ENCODE results near the gene NCOR1.
A peak's percentile ranks its signal among the peaks of the same experiment; 100 is the strongest.

NCOR1 gene

DNA sequence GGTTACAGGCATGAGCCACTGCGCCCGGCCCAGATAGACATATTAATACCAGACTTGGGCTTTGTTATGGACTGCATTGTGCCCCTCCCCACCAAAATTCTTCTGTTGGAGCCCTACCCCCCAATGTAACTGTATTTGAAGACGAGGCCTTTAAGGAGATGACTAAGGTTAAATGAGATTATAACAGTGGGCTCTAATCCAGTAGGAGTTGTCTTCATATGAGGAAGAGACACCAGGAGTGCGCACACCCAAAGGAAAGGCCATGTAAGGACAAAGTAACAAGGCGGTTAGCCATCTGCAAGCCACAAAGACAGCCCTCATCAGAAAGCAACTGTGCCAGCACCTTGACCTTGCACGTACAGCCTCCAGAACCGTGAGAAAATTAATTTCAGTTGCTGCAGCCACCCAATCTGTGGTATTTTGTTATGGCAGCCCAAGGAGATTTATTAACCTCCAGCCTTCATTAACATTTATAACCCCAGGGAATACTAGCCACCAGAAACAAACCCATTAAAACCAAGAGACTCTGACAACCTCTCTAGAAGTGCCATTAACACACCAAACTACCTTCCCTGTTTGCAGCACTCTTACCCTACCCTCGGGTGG lies 108.1 kb downstream of the NCOR1 start:
- no peak overlapping the region for H3K27ac ChIP-seq (ENCODE audit: low read depth, low read length)
- no peaks in the 10 kb centered on the region for H3K27me3 ChIP-seq (ENCODE audit: control insufficient read depth in 5 of 5, insufficient read depth in 4 of 5, low read length in 5 of 5)
- no peaks in the 10 kb centered on the region for H3K9me3 ChIP-seq (ENCODE audit: control insufficient read depth in 5 of 5, low read length in 5 of 5)
- H3K4me1 ChIP-seq (ENCODE audit: control insufficient read depth in 5 of 5, insufficient read depth in 5 of 5, low read length in 5 of 5), result peaks cover 0 to 6% (median 0%) of the 10 kb centered on the region in 5 donors
- H3K36me3 ChIP-seq (ENCODE audit: control insufficient read depth in 5 of 5, insufficient read depth in 5 of 5, low read length in 5 of 5), result peaks cover 16 to 28% (median 17%) of the 10 kb centered on the region in 5 donors
- H3K9ac ChIP-seq (ENCODE audit: low read length in 5 of 5), result no peak overlapping the region
- H3K4me3 ChIP-seq (ENCODE audit: low read depth in 1 of 5, low read length in 5 of 5), result no peak overlapping the region

DNA sequence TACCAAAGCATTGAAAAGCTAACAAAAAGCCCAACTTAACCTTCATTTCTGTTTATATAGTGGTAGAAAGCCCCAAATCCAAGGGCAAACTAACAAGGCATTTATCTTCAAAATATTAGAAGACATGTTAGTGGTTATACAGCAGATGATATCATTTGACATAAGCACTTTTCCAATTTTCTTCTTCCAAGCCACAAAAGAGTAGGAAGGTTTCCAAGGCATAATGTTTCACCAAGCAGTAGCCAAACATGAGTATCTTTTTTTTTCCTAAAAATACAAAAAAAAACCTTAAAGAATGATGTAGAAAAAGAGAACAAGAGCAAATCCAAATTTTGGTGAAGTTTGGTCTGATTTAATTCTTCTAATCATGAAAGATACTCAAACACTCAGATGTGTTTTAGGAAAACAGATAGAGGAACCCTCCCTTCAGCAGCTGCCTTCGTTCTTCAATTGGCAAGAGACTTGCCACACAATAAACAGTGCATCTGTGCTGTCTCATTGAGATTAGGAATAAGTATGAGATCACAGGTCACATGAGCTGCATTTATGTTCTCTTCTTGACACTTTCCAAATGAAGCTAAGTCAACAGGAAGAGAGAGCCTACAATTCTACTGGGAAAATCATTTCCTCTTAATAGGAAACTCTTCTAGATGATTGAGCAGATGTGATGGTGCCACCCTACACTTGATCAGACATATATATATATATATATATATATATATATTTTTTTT lies 109.0 kb downstream of the NCOR1 start:
- H3K9ac ChIP-seq (ENCODE audit: low read length in 5 of 5), result no peak overlapping the region
- H3K27me3 ChIP-seq (ENCODE audit: control insufficient read depth in 5 of 5, insufficient read depth in 4 of 5, low read length in 5 of 5), result no peaks in the 10 kb centered on the region
- no peaks in the 10 kb centered on the region for H3K9me3 ChIP-seq (ENCODE audit: control insufficient read depth in 5 of 5, low read length in 5 of 5)
- H3K4me3 ChIP-seq (ENCODE audit: low read depth in 1 of 5, low read length in 5 of 5), result no peak overlapping the region
- H3K4me1 ChIP-seq (ENCODE audit: control insufficient read depth in 5 of 5, insufficient read depth in 5 of 5, low read length in 5 of 5), result peaks cover 0 to 6% (median 0%) of the 10 kb centered on the region in 5 donors
- H3K27ac ChIP-seq (ENCODE audit: low read depth, low read length), result peak overlapping the region; percentile 17
- H3K36me3 ChIP-seq (ENCODE audit: control insufficient read depth in 5 of 5, insufficient read depth in 5 of 5, low read length in 5 of 5), result peaks cover 16 to 33% (median 21%) of the 10 kb centered on the region in 5 donors

DNA sequence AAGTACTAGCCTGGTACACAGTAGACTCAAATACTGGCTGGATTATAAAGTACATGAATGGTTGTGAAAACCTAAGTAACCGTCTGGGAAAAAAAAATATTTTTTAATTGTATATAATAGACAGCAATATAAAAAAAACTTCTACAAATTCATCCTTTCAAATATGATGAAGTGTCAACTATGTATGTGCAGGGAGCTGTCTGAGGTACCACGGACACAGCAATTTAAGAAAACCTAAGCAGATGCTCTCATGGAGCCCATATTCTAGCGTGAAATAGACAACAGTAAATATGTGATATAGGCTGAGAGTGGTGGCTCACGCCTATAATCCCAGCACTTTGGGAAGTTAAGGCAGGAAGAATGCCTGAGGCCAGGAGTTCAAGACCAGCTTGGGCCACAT lies 111.1 kb downstream of the NCOR1 start:
- Histone ChIP-seq H3K4me1 (ENCODE audit: control insufficient read depth in 5 of 5, insufficient read depth in 5 of 5, low read length in 5 of 5) (peaks cover 0 to 6% (median 0%) of the 10 kb centered on the region in 5 donors), H3K4me3 (ENCODE audit: low read depth in 1 of 5, low read length in 5 of 5) (no peak overlapping the region), H3K27ac (ENCODE audit: low read depth, low read length) (no peak overlapping the region), H3K9me3 (ENCODE audit: control insufficient read depth in 5 of 5, low read length in 5 of 5) (no peaks in the 10 kb centered on the region), H3K9ac (ENCODE audit: low read length in 5 of 5) (no peak overlapping the region), H3K36me3 (ENCODE audit: control insufficient read depth in 5 of 5, insufficient read depth in 5 of 5, low read length in 5 of 5) (peaks cover 16 to 43% (median 30%) of the 10 kb centered on the region in 5 donors), H3K27me3 (ENCODE audit: control insufficient read depth in 5 of 5, insufficient read depth in 4 of 5, low read length in 5 of 5) (no peaks in the 10 kb centered on the region)

DNA sequence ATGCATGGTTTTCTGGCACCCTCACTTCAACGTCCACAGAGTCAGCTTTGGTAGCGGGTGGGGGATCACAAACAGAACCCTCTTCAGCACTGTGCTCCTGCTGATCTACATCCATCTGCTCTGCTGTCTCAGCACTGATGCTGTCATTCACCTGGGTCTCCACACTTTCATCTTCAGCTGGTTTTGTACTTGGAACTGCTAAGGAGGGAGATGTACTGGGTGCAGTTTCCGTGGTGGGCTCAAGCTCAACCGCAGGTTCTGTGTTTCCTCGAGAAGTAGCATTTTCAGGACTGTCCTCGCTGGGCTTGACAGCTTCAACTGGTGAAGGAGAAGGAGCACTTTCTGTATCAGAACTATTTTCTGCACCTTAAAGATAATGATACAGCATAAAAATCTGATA lies 113.9 kb downstream of the NCOR1 start:
- Histone ChIP-seq H3K27me3 (ENCODE audit: control insufficient read depth in 5 of 5, insufficient read depth in 4 of 5, low read length in 5 of 5) (no peaks in the 10 kb centered on the region), H3K4me3 (ENCODE audit: low read depth in 1 of 5, low read length in 5 of 5) (no peak overlapping the region), H3K9me3 (ENCODE audit: control insufficient read depth in 5 of 5, low read length in 5 of 5) (no peaks in the 10 kb centered on the region), H3K27ac (ENCODE audit: low read depth, low read length) (no peak overlapping the region), H3K9ac (ENCODE audit: low read length in 5 of 5) (no peak overlapping the region), H3K36me3 (ENCODE audit: control insufficient read depth in 5 of 5, insufficient read depth in 5 of 5, low read length in 5 of 5) (peaks cover 21 to 54% (median 45%) of the 10 kb centered on the region in 5 donors), H3K4me1 (ENCODE audit: control insufficient read depth in 5 of 5, insufficient read depth in 5 of 5, low read length in 5 of 5) (peaks cover 0 to 4% (median 0%) of the 10 kb centered on the region in 5 donors)

DNA sequence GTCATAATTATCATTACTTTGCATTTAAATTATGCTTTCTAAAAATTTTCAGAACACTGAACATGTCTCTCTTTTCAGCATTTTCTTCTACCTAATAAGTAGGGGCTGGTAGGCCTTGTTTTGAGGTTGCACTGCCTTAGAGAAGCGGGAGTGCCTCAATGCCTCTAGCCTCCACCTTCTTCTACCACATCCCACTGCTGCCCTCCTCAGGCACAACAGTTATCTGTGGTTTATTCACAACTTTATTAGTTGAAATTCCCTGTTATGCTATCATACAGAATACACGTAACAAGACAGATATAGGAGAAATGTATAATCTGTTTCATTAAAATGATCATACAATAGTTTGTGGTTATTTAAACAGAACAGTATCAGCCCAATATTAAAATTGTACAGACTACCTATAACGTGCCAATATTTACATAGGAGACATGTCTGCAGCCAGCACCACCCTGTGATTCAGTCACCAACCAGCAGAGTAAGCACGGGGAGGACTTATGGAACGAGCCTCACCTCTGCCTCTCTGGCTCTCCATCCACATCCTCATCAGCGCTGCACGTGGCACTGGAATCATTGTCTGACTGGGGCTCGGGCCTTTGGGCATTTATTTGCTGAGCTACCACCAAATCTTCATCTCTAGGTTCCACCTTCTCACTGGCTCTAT lies 114.5 kb downstream of the NCOR1 start:
- H3K27ac ChIP-seq (ENCODE audit: low read depth, low read length), result no peak overlapping the region
- peaks cover 22 to 56% (median 45%) of the 10 kb centered on the region in 5 donors for H3K36me3 ChIP-seq (ENCODE audit: control insufficient read depth in 5 of 5, insufficient read depth in 5 of 5, low read length in 5 of 5)
- H3K4me1 ChIP-seq (ENCODE audit: control insufficient read depth in 5 of 5, insufficient read depth in 5 of 5, low read length in 5 of 5), result no peaks in the 10 kb centered on the region
- H3K9ac ChIP-seq (ENCODE audit: low read length in 5 of 5), result no peak overlapping the region
- H3K9me3 ChIP-seq (ENCODE audit: control insufficient read depth in 5 of 5, low read length in 5 of 5), result no peaks in the 10 kb centered on the region
- H3K4me3 ChIP-seq (ENCODE audit: low read depth in 1 of 5, low read length in 5 of 5), result no peak overlapping the region
- H3K27me3 ChIP-seq (ENCODE audit: control insufficient read depth in 5 of 5, insufficient read depth in 4 of 5, low read length in 5 of 5), result no peaks in the 10 kb centered on the region

DNA sequence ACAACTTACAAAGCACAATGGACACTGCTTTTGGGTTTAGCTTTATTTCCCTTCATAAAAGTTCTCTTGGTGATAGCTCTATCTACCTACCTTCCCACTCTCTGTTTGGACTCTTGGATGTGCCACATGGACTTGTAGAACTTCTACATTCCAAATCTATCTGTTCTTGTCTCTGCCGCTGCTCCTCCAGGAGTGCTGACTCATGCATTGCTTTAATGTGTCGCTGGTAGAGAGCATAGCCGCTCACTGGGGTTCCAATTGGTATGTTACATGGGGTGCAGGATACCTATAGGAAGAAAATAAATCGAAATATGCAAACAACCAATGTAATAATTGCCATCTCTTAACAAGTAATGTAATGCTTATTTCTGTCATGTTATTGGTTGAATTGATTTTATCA lies 123.6 kb downstream of the NCOR1 start:
- no peaks in the 10 kb centered on the region for H3K27me3 ChIP-seq (ENCODE audit: control insufficient read depth in 5 of 5, insufficient read depth in 4 of 5, low read length in 5 of 5)
- H3K36me3 ChIP-seq (ENCODE audit: control insufficient read depth in 5 of 5, insufficient read depth in 5 of 5, low read length in 5 of 5), result peaks cover 16 to 42% (median 24%) of the 10 kb centered on the region in 5 donors
- H3K9me3 ChIP-seq (ENCODE audit: control insufficient read depth in 5 of 5, low read length in 5 of 5), result no peaks in the 10 kb centered on the region
- H3K27ac ChIP-seq (ENCODE audit: low read depth, low read length), result no peak overlapping the region
- no peak overlapping the region for H3K4me3 ChIP-seq (ENCODE audit: low read depth in 1 of 5, low read length in 5 of 5)
- H3K9ac ChIP-seq (ENCODE audit: low read length in 5 of 5), result no peak overlapping the region
- no peaks in the 10 kb centered on the region for H3K4me1 ChIP-seq (ENCODE audit: control insufficient read depth in 5 of 5, insufficient read depth in 5 of 5, low read length in 5 of 5)

DNA sequence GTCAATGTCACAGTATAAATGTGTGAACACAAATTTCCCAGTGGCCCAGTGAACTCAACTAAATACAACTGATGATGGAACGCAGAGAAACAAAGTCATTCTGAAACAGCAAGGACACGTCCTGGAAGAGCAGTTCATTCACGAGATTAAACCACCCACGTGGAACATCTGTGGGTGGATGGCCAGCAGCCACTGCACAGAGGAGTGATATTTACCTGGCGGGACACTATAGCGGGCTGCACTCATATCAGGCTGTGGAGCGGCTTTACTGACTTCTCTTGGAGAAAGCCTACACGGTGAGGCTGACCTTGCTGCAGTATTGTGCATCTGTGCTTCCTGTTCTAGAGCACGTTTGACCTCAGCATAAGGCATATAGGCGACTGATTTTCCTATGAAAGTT lies 128.4 kb downstream of the NCOR1 start:
- Histone ChIP-seq H3K9ac (ENCODE audit: low read length in 5 of 5) (no peak overlapping the region), H3K27ac (ENCODE audit: low read depth, low read length) (no peak overlapping the region), H3K27me3 (ENCODE audit: control insufficient read depth in 5 of 5, insufficient read depth in 4 of 5, low read length in 5 of 5) (no peaks in the 10 kb centered on the region), H3K9me3 (ENCODE audit: control insufficient read depth in 5 of 5, low read length in 5 of 5) (no peaks in the 10 kb centered on the region), H3K4me1 (ENCODE audit: control insufficient read depth in 5 of 5, insufficient read depth in 5 of 5, low read length in 5 of 5) (peaks cover 0 to 7% (median 0%) of the 10 kb centered on the region in 5 donors), H3K36me3 (ENCODE audit: control insufficient read depth in 5 of 5, insufficient read depth in 5 of 5, low read length in 5 of 5) (peaks cover 10 to 33% (median 28%) of the 10 kb centered on the region in 5 donors), H3K4me3 (ENCODE audit: low read depth in 1 of 5, low read length in 5 of 5) (no peak overlapping the region)

DNA sequence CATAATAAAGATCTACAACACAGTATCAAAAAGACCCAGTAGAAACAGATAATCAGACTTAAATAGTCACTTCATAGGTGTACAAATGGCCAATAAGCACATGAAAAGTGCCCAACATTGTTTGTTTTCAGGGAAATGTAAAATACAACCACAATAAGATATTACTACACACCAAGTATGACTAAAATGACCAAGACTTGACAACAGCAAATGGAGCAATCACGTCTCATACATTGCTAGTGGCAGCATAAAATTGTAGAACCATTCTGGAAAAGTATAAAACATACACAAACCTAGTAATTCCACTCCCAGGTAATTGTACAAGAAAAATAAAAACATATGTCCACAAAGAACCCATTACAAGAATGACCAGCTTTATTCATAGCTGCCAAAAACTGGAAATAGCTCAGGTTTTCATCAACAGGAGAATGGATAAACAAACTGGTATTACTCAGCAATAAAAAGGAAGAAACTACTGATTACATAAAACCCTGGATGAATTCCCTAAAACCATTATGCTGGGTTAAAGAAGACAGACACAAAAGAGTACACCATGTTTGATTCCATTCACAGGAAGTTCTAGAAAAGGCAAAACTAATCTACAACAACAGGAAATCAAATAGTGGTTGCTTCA lies 130.2 kb downstream of the NCOR1 start:
- H3K36me3 ChIP-seq (ENCODE audit: control insufficient read depth in 5 of 5, insufficient read depth in 5 of 5, low read length in 5 of 5), result peaks cover 10 to 30% (median 26%) of the 10 kb centered on the region in 5 donors
- no peaks in the 10 kb centered on the region for H3K9me3 ChIP-seq (ENCODE audit: control insufficient read depth in 5 of 5, low read length in 5 of 5)
- H3K9ac ChIP-seq (ENCODE audit: low read length in 5 of 5), result no peak overlapping the region
- H3K4me3 ChIP-seq (ENCODE audit: low read depth in 1 of 5, low read length in 5 of 5), result no peak overlapping the region
- peaks cover 0 to 7% (median 0%) of the 10 kb centered on the region in 5 donors for H3K4me1 ChIP-seq (ENCODE audit: control insufficient read depth in 5 of 5, insufficient read depth in 5 of 5, low read length in 5 of 5)
- H3K27me3 ChIP-seq (ENCODE audit: control insufficient read depth in 5 of 5, insufficient read depth in 4 of 5, low read length in 5 of 5), result no peaks in the 10 kb centered on the region
- H3K27ac ChIP-seq (ENCODE audit: low read depth, low read length), result peak overlapping the region; percentile 59

DNA sequence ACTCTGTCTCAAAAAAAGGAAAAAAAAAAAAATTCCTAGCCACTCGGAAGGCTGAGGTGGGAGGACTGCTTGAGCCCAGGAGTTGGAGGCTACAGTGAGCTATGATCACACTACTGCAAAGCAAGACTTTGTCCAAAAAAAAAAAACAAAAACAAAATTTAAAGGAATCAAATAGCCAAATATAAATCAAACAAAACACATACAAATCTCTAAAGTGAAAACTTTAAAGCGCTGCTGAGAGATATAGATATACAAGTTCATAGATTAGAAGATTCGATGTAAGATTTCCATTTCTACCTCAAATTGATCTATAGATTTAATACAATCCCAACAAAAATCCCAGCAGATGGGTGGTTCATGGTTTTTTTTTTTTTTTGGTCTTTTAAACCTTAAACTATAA lies 132.1 kb downstream of the NCOR1 start:
- Histone ChIP-seq H3K4me1 (ENCODE audit: control insufficient read depth in 5 of 5, insufficient read depth in 5 of 5, low read length in 5 of 5) (peaks cover 0 to 7% (median 0%) of the 10 kb centered on the region in 5 donors), H3K9me3 (ENCODE audit: control insufficient read depth in 5 of 5, low read length in 5 of 5) (no peaks in the 10 kb centered on the region), H3K36me3 (ENCODE audit: control insufficient read depth in 5 of 5, insufficient read depth in 5 of 5, low read length in 5 of 5) (peaks cover 22 to 48% (median 43%) of the 10 kb centered on the region in 5 donors), H3K4me3 (ENCODE audit: low read depth in 1 of 5, low read length in 5 of 5) (no peak overlapping the region), H3K27ac (ENCODE audit: low read depth, low read length) (no peak overlapping the region), H3K9ac (ENCODE audit: low read length in 5 of 5) (no peak overlapping the region), H3K27me3 (ENCODE audit: control insufficient read depth in 5 of 5, insufficient read depth in 4 of 5, low read length in 5 of 5) (no peaks in the 10 kb centered on the region)

Data from subcutaneous abdominal adipose tissue (tissue), 5 donors.